A673 (cell line): ENCODE results near the gene HS3ST5.

ENCODE experiments used
- CTCF ChIP-seq: fragments of 300-800, 200-600 bp; sonication (generic); conservative IDR thresholded peaks from 2 replicates; pipeline ENCODE4 v1.5.1; 2017; ENCODE audit warnings: low read depth, mild to moderate bottlenecking, antibody characterized with exemption, low read length, moderate library complexity, mixed read lengths
- EZH2 ChIP-seq: fragments of 200-600 bp; sonication (generic); IDR thresholded peaks from 2 replicates; pipeline ENCODE4 v1.6.1; 2017; ENCODE audit warnings: borderline replicate concordance, low read depth, mild to moderate bottlenecking, mixed read lengths, antibody characterized with exemption, low read length; ENCODE audit not compliant: poor library complexity, severe bottlenecking

- TF ChIP-seq CTCF = no peak
- no peak for TF ChIP-seq EZH2
These were observed 32.8 kb downstream of the HS3ST5 start for GRCh38 chr6:114310053-114310452.
